RWPE1 (cell line): Measurements from ENCODE around the gene EFNA1.
A peak's percentile ranks its signal among the peaks of the same experiment; 100 is the strongest.

Experiments
- CTCF ChIA-PET: fragments of 350-600 bp; sonication (Branson Sonifier 250); formaldehyde crosslinking; extraction: SDS; loops from one replicate; lab custom pipeline; 2021; lab: Yijun Ruan, JAX
- POLR2A ChIA-PET: fragments of 400-600 bp; formaldehyde crosslinking; extraction: SDS; loops from one replicate; lab custom pipeline; 2020; ENCODE audit warnings: antibody characterized with exemption; ENCODE audit not compliant: low non-redundant PET; lab: Yijun Ruan, JAX
- DNase-seq: peaks from one replicate; pipeline ENCODE4 v3.0.0; 2012; ENCODE audit warnings: low spot score
- H3K27ac ChIP-seq: fragments of 450-650 bp; 2 replicates; pipeline ENCODE4 v1.5.1; 2017
- TF ChIP-seq, protein P1 (sequence below): fragments of 450-650 bp; conservative IDR thresholded peaks from 2 replicates; pipeline ENCODE4 v1.5.1; 2017; ENCODE audit warnings: low read depth, mild to moderate bottlenecking

EFNA1 gene

GRCh38 chr1:155184351-155184811 is 56.7 kb downstream of the EFNA1 start:
- peak overlapping the region; percentile 64 for H3K27ac ChIP-seq
- CTCF ChIA-PET, result interaction anchor here (0.6 to 2.3 kb wide), 2 partner anchors 9 to 96 kb away, joined by 4 to 15 read pairs; no protein-coding TSS in a partner anchor
- no peak for DNase-seq
- TF ChIP-seq, protein P1, sequence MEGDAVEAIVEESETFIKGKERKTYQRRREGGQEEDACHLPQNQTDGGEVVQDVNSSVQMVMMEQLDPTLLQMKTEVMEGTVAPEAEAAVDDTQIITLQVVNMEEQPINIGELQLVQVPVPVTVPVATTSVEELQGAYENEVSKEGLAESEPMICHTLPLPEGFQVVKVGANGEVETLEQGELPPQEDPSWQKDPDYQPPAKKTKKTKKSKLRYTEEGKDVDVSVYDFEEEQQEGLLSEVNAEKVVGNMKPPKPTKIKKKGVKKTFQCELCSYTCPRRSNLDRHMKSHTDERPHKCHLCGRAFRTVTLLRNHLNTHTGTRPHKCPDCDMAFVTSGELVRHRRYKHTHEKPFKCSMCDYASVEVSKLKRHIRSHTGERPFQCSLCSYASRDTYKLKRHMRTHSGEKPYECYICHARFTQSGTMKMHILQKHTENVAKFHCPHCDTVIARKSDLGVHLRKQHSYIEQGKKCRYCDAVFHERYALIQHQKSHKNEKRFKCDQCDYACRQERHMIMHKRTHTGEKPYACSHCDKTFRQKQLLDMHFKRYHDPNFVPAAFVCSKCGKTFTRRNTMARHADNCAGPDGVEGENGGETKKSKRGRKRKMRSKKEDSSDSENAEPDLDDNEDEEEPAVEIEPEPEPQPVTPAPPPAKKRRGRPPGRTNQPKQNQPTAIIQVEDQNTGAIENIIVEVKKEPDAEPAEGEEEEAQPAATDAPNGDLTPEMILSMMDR, result no peak
- POLR2A ChIA-PET, result no interaction called here
